SU-DHL-6 (cell line): ENCODE results near the gene RARS2.

Source experiments
- EZH2phosphoT487 ChIP-seq: fragments of 200-600 bp; sonication (generic), shearing (Covaris generic); conservative IDR thresholded peaks from 2 replicates; pipeline ENCODE4 v1.6.1; 2018; ENCODE audit warnings: mild to moderate bottlenecking, antibody characterized with exemption, low read length, moderate library complexity, mixed read lengths
- TF ChIP-seq, protein P1 (sequence below): fragments of 200-600 bp; sonication (generic); IDR thresholded peaks from one replicate; pipeline ENCODE4 v1.5.1; 2017; ENCODE audit warnings: antibody characterized with exemption, mild to moderate bottlenecking, low read length, moderate library complexity; ENCODE audit not compliant: insufficient read depth, poor library complexity, severe bottlenecking

DNA sequence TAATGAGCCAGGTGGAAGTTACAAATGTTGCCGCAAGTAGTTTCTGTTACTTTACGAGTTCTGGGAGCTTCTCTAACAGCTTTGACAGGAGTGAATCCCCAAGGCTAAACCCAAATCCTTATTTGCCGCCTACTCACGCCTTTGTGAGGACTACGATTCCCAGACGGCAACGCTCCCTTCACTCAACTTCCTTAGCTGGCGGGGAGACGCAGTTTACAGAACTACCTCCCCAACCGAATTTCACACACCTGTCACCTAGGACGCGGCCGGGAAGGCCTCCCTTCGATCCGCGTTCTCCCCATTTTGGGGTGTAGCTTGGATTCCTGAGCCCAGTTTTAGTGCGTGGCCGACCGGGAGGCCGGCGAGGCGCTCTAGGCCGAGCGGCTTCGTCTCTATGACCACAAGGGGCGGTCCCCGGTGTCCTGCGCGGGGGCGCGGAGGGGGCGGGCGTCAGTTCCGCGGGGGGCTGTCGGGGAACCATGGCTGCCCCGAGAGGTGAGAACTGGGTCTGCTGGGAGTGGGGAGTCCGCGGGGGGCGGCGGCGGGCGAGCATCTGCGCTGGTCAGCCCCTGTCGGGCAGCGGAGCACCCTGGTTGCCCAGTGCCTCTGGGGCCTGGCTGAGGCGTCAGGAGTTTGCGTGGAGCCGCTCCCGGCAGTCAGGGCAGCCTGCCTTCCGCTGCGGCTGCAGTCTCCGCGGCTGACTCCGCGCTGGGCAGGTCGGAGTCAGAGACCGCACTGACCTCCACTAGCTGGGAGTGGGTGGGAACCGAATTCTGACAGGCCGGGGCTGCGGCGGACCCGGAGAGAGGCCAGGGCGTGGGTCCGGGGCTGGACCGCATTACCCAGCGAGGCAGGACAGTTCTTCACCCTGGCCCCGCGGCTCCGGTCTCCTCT, 117.0 kb downstream of the RARS2 start, which contains the start of gene SLC35A1:
- TF ChIP-seq, protein P1, sequence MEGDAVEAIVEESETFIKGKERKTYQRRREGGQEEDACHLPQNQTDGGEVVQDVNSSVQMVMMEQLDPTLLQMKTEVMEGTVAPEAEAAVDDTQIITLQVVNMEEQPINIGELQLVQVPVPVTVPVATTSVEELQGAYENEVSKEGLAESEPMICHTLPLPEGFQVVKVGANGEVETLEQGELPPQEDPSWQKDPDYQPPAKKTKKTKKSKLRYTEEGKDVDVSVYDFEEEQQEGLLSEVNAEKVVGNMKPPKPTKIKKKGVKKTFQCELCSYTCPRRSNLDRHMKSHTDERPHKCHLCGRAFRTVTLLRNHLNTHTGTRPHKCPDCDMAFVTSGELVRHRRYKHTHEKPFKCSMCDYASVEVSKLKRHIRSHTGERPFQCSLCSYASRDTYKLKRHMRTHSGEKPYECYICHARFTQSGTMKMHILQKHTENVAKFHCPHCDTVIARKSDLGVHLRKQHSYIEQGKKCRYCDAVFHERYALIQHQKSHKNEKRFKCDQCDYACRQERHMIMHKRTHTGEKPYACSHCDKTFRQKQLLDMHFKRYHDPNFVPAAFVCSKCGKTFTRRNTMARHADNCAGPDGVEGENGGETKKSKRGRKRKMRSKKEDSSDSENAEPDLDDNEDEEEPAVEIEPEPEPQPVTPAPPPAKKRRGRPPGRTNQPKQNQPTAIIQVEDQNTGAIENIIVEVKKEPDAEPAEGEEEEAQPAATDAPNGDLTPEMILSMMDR = no peak
- no peak for TF ChIP-seq EZH2phosphoT487
